HUDEP-2 (cell line): ENCODE data around the gene LZTFL1.

Experiments
- DNase-seq, 76 experiments: peaks; one replicate each; lab custom pipeline; 2025; ENCODE audit not compliant: unreplicated experiment in 76 of 76; lab: John Stamatoyannopoulos, UW

The LZTFL1 gene

GRCh38 chr3:45814322-45814721 lies 27.6 kb downstream of the LZTFL1 start:
- DNase-seq = no peak

GRCh38 chr3:45807681-45808540 lies 34.0 kb downstream of the LZTFL1 start:
- DNase-seq = no peak

GRCh38 chr3:45807133-45807532 lies 34.8 kb downstream of the LZTFL1 start:
- no peak for DNase-seq

- no peak for DNase-seq
Measured at GRCh38 chr3:45806072-45806471, 35.8 kb downstream of the LZTFL1 start.

GRCh38 chr3:45803252-45803935 lies 38.5 kb downstream of the LZTFL1 start:
- no peak for DNase-seq

GRCh38 chr3:45802146-45802545 lies 39.8 kb downstream of the LZTFL1 start:
- DNase-seq = no peak

- no peak for DNase-seq
Measured at GRCh38 chr3:45800611-45801010, 41.3 kb downstream of the LZTFL1 start.

GRCh38 chr3:45799586-45799985 lies 42.3 kb downstream of the LZTFL1 start:
- no peak for DNase-seq

GRCh38 chr3:45798034-45798433 lies 43.9 kb downstream of the LZTFL1 start:
- DNase-seq = no peak

- no peak for DNase-seq
Measured at GRCh38 chr3:45796902-45797637, 44.8 kb downstream of the LZTFL1 start.

- no peak for DNase-seq
Measured at GRCh38 chr3:45795882-45796765, 45.8 kb downstream of the LZTFL1 start, which contains the start of gene SLC6A20. TSS of gene SLC6A20 (minus strand) at chr3:45796536. CDS start at chr3:45796419, 117 bp downstream.

GRCh38 chr3:45795509-45795881 lies 46.4 kb downstream of the LZTFL1 start:
- DNase-seq = no peak

GRCh38 chr3:45794660-45795059 lies 47.3 kb downstream of the LZTFL1 start:
- no peak for DNase-seq

- DNase-seq = no peak
Measured at GRCh38 chr3:45794177-45794560, 47.8 kb downstream of the LZTFL1 start.

- no peak for DNase-seq
Measured at GRCh38 chr3:45793482-45794176, 48.3 kb downstream of the LZTFL1 start.

GRCh38 chr3:45792516-45793172 lies 49.3 kb downstream of the LZTFL1 start:
- DNase-seq = no peak

- no peak for DNase-seq
Measured at GRCh38 chr3:45792036-45792435, 49.9 kb downstream of the LZTFL1 start.

GRCh38 chr3:45790596-45790995 lies 51.3 kb downstream of the LZTFL1 start:
- DNase-seq = no peak

- no peak for DNase-seq
Measured at GRCh38 chr3:45789235-45789812, 52.6 kb downstream of the LZTFL1 start.
